Measurements from ENCODE around the gene NANOGP8.
"Not testable (repeated sequence)": the region's sequence is repeated elsewhere in the genome, so short reads cannot be mapped to it uniquely, and the experiment has no call there.

Gene NANOGP8, protein sequence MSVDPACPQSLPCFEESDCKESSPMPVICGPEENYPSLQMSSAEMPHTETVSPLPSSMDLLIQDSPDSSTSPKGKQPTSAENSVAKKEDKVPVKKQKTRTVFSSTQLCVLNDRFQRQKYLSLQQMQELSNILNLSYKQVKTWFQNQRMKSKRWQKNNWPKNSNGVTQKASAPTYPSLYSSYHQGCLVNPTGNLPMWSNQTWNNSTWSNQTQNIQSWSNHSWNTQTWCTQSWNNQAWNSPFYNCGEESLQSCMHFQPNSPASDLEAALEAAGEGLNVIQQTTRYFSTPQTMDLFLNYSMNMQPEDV

DNA sequence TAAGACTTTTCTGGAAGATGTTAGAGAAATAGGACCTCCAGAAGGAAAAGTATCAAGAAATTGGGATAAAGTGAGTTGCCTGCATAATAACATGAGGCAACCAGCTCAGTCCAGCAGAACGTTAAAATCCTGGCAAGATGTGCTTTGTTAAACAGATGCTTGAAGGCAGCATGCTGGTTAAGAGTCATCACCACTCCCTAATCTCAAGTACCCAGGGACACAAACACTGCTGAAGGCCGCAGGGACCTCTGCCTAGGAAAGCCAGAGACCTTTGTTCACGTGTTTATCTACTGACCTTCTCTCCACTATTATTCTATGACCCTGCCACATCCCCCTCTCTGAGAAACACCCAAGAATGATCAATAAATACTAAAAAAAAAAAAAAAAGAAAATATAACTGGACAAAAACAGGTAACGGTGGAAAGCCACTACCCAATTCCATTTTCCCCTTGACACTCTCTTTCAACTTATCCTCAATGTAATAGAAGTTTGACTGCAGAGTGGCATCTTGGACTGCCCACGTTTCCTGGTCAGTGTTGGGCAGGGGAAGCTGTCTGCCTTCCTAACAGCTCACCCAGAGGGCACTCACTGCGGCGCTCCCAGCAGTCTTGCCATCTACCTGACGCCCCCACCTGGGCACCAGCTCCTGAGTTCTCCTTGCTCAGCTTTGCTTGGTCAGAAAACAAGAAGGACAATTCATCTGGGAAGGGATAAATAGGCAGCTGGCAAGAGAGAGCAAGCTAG is at the start of gene NANOGP8:
Gene NANOGP8, minus strand, starts transcription at position 120 of the 744 bp plus-strand sequence. CDS start 185 bp downstream, outside the sequence.
- DNase-seq (ENCODE audit: low spot score) = not testable (repeated sequence)

DNA sequence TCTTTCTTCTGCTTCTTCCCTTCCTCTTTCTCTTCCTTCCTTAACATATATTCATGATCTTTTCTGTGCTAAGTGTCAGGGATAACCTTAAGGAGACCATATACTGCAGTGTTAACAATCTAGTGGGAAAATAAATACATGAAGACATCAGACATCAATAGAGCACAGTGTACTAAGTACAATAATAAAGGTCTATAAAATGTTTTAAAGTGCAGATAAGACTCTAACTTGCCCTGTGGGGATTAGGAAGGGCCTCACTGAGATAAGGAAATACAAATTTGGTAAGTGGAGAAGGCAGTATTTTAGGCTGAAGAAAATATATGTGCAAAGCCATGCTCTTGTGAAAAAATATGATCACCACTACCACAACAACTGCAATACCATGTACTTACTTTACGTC is 49.2 kb upstream of the NANOGP8 start:
- no peak for DNase-seq (ENCODE audit: low spot score)

DNA sequence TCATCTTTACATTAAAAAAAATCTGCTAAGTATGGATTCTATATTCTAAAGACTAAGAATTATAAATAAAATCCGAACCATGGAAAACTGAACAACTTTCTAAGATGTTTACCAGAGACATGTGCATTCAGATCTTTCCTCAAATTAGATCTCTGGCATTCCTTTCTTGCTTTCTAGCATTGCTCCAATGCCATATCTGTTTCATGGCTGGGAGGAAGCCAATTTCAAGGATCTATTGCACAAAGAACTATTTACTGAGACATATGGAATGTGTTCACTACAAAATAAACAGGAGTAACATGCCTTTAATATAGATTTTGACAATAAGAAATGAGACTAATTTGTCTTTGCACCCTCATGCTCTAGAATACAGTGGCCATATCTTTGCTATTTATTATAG is 45.1 kb upstream of the NANOGP8 start:
- no peak for DNase-seq (ENCODE audit: low spot score)

DNA sequence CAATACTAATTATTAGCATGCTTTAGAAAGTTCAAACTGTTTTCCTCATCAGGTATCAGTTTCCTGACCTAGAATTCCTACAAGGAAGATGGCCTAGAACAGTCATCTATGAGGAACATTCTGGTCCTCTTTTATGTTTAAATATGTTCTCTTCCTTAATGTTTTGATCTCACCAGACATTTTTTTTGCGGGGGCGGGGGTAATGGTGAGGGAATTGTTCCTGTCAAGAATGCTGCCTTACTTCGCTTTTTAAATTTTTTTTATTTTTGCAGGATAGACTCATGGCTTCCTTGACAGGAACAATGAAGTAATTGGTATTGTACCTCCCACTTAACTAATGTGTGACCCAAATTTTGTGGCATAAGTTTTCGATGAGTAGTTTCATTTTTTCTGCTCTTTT is 44.3 kb upstream of the NANOGP8 start:
- DNase-seq (ENCODE audit: low spot score) = no peak

DNA sequence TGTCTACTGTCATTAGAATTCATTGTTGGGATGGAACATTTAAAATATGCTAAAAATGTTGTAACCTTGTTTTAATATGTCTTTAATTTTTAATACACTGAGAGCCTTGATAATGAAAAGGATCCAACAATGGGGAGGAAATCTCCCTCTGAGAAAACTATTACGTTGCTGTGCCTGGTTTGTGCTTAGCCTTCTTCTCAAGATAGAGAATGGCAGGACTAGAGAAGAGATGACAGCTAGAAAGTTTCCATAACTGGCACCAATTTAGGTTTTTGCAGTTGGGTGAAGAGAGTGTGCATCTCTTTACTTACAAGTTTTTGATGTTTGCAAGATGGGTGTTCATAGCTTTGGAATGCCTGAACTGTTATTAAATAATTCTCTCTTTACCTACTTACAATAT is 42.6 kb upstream of the NANOGP8 start:
- no peak for DNase-seq (ENCODE audit: low spot score)

DNA sequence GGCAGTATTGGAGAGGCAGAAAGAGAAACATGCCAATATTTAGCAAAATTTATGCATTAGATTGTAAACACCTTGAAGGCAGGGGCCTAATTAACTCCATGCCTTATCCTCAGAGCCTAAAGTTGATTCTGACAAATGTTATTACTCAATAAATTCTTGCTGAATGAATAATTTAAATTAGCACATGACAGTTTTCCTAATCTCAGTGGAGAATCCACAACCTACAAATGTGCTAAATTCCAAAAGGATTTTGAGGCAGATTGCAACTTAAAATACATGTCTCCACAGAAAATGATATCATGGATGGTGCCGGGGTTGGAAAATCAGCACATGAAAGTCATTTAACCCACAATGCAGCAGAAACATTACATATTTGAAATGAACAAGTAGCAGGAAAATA is 41.1 kb upstream of the NANOGP8 start:
- no peak for DNase-seq (ENCODE audit: low spot score)

DNA sequence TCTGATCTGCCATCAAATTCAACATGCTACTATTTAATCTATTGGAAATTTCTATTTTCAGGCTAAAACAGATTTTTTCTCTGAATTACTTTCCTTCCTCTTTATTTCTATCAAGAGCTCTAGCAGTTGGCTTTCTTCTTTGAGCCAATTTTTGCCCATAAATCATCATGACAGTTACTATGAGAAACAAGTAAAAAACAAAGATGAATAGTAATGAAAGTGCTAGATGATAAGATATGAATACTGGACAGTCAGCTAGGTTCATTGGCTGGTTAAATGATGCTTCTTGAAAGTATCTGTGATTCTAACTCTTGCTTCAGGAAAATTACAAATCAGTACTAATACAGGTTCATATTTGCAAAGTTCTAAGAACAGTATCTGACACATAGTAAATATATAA is 38.6 kb upstream of the NANOGP8 start:
- no peak for DNase-seq (ENCODE audit: low spot score)

DNA sequence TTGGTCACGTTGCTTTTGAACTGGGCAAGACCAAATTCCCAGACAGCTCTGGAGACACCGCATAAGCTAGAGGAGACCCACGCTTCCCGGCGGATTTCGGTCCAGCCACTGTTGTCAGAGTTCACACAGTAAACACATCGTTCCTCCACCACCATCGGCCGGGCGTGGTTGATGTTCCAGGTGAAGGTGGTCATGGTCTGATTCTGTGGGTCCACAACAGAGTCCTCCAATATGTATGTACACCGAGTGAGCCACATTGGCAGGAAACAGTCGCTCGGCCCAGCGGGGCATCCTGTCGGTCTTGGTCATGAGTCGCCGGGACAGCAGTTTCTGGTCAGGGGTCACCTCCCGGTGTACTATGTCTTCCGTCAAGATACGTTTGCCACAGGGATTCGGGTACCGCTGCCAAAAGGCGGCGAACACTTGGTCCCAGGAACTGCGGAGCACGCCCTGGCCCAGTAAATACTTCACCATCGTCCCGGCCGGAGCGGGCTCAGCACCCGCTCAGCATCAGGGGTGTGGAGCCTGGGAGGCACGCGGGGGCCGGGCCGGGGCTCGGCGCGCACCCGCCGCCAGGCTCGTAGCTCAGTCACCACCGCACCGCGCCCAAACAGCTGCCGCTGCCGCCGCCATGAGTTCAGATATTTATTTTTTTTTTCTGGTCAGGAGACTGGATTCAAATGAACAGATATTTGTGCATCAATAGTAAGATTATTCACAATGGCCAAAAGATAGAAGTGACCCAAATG is 36.7 kb upstream of the NANOGP8 start:
- no peak for DNase-seq (ENCODE audit: low spot score)

DNA sequence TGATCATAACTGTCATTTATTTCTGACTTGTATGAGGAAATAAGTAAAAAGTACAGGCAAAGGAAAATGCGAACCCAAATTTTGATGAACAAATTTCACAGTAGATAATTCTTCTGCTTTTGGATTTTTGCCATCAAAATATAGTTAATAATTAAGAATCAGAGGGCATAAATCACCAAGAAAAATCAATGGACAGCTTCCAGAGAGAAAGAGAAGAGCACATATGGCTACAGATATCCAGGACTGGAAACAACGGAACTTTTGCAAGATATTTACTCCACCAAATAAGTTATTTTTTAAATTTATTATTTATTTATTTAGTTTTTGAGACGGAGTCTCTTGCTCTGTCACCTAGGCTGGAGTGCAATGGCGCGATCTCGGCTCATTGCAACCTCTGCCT is 35.1 kb upstream of the NANOGP8 start:
- DNase-seq (ENCODE audit: low spot score) = no peak

DNA sequence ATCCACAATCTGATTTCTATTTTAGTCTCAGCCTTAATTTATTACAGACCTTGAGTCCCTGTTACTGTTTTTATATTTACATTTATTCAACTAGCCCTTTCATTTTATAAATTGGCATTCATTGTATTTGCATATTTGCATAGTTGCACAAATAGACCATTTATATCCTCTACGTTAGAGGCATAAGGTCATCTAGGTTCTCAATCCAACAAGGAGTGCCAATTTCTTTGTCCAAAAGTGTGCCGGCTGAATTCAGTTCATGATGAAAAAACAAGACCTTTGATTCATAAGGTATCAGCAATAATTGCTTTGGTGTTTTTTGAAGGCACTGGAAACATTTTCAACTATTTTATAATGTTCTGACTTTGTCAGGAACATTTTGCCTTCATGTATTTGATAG is 33.9 kb upstream of the NANOGP8 start:
- DNase-seq (ENCODE audit: low spot score) = no peak

DNA sequence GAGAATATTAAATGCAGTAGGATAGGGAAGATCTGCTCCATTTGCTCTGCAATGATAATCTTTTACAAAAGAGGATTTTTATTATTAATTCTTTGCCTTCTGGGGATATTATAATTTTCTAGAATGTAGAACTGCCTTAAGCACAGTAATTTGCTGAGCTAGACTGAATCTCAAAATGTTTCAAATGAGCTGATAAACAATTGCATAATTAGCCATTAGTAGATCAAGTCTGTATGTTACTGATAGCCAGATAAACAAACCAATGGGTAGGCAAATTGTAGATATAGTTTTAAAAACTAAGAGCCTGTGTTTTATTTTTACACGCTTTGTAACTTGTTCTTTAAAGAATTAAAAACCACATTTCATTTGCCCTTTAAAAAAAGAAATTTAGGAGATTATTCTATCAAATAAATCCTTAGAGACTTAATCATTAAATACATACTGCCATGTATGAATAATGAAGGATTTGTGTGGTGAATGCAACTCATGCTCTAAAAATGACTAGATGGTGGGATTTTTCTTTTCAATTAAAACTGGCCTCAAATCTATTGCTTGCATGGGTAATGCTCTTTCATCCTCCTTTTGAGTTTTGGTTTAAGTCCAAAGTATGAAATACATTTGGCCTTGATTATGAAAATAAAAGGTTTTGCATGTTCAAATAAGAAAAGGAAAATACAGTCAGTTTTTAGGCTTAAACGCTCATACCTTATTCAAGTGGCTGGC is 32.6 kb upstream of the NANOGP8 start:
- no peak for DNase-seq (ENCODE audit: low spot score)

DNA sequence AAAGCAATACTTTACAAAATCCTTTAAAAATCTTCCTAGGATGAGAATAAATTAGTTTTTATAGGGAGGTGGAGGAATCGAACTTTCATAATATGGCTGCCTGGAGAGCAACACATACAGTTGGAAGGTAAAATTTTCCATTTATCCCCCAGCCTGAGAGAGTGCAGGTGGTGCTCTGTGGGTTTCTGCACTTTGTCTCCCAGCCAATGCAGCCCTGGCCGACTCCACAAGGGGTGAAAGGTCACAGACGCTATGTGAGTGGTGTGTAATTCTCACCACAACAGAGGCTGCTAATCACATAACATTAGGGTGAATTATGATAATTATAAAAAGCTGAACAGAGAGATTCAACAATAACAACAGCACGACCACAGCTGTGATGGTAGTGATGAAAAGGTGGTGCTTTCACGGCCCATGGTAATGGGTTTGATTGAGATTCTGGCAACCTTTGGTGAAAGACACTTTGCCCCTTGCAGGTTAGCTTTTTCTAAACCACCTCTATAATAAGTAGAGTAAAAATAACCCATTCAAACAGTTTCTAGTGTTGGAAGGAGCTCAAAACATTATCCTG is 30.1 kb upstream of the NANOGP8 start:
- DNase-seq (ENCODE audit: low spot score) = no peak

DNA sequence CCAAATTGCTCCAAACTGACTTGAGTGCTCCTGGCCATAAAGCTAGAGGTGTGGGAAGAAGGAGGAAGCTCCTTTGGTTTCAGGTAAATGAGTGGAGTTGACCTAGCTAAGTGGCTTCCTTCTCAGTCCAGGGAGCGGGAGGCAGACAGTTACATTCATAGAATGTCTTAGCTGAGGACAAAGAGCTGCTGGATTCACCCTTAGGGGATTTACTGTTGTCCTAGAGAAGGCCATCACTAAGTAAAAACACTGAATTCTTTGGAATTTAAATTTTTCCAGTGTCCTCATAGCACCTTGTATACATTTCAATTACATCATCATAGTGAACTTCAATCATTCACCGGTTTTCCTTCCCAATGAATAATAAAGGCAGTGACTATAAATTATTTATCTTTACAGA is 27.3 kb upstream of the NANOGP8 start:
- DNase-seq (ENCODE audit: low spot score) = no peak

DNA sequence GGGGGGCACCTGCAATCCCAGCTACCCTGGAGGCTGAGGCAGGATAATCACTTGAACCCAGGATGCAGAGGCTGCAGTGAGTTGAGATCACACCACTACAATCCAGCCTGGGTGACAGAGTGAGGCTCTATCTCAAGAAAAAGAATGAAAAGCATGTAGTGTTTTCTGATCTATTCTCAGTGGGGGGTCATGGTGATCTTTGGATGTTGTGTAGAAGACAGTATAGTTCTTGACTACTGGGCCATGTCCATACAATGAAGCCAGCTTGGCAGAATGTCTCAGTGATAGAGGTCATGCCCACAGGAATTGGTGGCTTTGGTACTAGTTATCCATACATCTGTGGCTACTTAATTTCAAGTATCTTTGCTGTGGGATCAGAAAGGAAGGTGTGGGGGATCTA is 26.8 kb upstream of the NANOGP8 start:
- no peak for DNase-seq (ENCODE audit: low spot score)

DNA sequence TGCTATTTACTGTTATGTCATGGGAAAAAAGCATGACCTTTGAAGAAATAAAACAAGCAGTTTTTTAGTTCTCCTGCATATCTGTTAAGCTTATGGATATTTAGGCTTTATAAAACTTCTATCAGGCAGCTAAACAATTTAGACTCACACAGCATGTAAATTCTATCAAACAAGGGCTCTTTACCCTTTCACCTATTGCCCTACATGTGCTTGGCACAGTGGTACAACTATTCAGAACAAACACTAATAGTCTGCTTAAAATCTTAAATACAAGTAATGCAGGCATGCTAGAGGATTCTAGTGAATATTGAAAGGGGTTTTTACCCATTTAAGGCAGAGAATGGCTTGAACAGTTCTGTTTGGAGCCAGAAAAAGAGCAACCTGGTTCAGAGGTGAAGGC is 23.4 kb upstream of the NANOGP8 start:
- no peak for DNase-seq (ENCODE audit: low spot score)

DNA sequence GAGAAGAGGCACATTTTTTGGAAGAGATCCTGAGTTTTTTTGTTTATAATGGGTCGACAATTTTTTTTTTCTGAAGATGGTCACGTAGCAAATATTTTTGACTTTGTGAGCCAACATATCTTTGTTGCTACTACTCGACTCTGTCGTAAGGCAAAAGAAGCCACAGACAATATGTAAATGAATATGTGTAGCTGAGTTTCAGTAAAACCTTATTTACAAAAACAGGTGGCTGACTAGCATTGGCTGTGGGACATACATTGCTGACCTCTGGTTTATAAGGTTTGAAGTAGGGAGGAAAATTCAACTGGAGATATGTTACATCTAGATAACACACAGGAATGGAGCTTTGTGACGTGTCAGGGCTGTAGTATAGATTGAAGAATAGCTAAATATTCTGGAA is 22.5 kb upstream of the NANOGP8 start:
- DNase-seq (ENCODE audit: low spot score) = no peak

DNA sequence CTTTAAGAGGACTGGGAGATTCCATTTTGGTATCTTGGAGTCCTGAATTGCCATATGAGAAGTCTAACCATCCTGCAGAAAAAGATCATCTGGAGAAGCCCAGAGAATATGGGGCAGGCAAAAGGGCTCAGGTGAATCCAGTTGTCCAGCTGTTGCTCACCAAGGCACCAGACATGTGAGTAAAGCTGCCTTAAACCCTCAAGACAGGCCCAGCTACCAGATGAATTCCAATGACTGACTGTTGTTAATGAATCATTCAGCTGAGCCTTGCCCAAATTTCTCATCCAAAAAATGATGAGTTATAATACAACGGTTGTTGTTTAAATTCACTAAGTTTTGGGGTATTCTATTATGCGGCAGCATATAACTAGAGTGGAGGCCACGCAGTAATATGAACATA is 22.0 kb upstream of the NANOGP8 start:
- no peak for DNase-seq (ENCODE audit: low spot score)

DNA sequence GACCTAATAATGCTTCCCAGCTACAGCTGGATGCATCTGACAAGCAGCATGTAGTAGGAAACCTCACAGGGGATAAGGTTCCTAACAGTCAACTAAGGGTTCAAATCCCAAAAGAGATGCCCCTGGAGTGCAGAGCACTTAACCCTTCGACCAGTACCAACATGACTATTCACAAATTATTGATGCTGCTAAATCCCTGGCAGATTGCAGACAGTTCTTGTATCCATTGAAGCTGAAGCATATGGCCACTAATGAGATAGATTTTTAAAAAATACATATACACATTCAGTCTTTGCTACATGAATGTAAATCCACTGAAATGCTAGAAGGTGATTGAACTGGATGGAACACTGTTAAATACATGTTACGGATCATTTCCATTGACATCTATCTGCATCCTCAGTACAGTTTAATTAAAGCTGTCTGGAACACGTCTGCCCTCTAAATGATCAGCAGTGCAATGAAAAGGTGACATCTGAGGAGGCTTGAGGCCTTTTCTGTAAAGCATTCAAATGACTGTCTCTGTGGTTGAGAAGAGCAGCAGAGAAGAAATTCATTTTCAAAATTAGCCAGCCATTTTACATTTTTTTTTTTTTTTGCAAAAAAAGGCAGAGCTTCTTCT is 19.5 kb upstream of the NANOGP8 start:
- DNase-seq (ENCODE audit: low spot score) = no peak

DNA sequence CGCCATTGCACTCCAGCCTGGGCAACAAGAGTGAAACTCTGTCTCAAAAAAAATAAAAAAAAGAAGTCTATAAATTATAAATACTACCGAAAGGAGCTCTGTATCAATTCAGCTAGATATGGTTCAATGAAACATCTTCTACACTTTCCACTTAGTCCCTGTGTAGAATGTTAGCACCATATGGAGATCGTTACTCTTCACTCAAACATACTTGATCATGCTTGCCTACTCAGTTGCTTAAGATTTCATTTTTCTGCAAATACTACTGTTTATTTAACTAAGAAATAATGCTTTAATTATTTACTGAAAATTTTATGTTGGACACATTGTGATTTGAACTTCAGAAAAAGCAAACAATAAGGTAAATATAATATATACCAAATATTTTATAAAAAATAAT is 17.1 kb upstream of the NANOGP8 start:
- DNase-seq (ENCODE audit: low spot score) = no peak

DNA sequence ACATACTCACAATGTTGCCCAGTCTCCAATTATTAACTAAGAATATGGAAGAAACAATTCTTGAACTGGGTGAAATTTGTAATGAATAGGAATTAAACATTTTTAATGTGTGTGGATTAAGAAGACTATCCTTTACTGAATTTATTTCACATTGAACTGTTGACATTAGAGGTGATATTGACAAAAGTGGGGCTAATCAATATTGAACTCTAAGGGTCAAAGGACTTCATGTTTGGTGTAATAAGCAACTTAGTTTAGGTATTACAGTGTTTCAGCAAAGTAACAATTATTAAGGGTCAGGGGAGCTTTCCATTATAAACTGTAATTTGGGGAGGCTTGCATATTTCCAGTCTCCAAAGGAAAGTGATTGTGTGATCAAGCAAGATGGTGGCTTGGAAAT is 16.2 kb upstream of the NANOGP8 start:
- DNase-seq (ENCODE audit: low spot score) = no peak

DNA sequence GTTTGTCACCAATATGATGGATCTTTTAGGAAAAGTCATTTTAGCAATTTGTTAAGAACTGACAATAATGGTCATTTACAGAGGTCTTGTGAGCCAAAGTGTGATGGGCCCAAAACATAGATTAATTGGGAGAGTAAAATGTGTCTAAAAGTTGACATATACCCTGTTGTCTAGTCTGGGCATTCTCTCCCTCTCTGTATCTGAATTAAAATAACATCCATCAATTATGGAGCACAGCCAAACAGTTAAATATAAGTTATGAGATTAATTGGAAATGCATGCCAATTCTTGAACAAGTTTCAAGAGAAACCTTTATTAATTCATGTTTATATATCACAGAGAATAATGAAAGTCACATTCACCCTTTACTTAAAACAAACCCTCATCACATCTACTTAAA is 13.6 kb upstream of the NANOGP8 start:
- DNase-seq (ENCODE audit: low spot score) = no peak

DNA sequence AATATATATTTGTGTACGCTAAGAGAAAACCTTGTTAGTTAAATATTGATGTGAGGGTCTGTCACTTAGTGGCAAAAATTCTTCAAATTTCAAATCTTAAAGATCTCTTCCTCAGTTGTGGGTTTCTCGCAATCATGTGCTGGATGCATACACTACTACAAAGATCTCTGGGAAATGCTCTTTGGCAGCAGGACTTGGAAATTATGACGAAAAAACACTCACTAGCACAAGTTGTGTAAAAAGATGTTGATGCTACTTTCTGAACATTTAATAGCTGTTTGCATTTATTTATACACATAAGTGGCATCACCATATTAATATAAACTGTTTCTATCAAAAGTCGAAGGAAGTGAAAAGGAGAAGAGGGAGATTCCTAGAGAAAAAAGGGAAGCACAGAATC is 10.8 kb upstream of the NANOGP8 start:
- no peak for DNase-seq (ENCODE audit: low spot score)
